Memory B cell (primary cell): Measurements from ENCODE around the gene PIK3CB.
"Not testable (repeated sequence)": the region's sequence is repeated elsewhere in the genome, so short reads cannot be mapped to it uniquely, and the experiment has no call there.

ENCODE experiments used
- ATAC-seq: fragments of 150-1000 bp; cut with Tn5 transposase; 2 replicates; pipeline ENCODE4 v1.10.0; 2021; ENCODE audit warnings: low read depth, mild to moderate bottlenecking, moderate library complexity
- DNase-seq, 2 donors: peaks; one replicate each; pipeline ENCODE4 v3.0.0; 2022; ENCODE audit warnings: low spot score in 2 of 2
- H3K27ac Mint-ChIP-seq: one replicate; pipeline ENCODE4 v1.8.0; 2022; ENCODE audit warnings: mild to moderate bottlenecking, moderate library complexity, mixed read lengths
- H3K27me3 Mint-ChIP-seq: one replicate; pipeline ENCODE4 v1.8.0; 2022; ENCODE audit warnings: mixed read lengths
- H3K36me3 Mint-ChIP-seq: one replicate; pipeline ENCODE4 v1.8.0; 2022; ENCODE audit warnings: mild to moderate bottlenecking, mixed read lengths
- H3K4me1 Mint-ChIP-seq: one replicate; pipeline ENCODE4 v1.8.0; 2022; ENCODE audit warnings: mixed read lengths
- H3K4me3 Mint-ChIP-seq: one replicate; pipeline ENCODE4 v1.8.0; 2022; ENCODE audit warnings: mild to moderate bottlenecking, moderate library complexity, mixed read lengths
- H3K9me3 Mint-ChIP-seq: one replicate; pipeline ENCODE4 v1.8.0; 2022; ENCODE audit warnings: mixed read lengths

PIK3CB gene

DNA sequence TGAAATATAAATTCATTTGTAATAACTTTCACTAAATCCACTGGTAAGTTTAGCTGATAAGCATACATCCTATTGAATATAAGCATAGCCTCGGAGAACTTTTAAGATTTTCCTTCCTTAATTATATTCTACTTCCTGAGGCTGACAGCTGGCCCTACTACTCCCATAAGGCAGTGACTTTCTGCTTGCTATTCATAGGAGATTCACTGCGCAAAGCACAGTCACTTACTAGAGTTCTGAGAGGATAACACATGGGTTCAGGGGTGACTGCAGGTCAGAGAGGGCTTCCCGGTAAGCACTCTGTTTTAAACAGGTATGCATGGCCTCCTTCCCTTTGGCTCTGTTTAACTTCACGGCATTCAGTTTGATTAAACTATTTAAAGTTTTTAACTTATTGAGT lies 150.3 kb downstream of the PIK3CB start:
- H3K27me3 Mint-ChIP-seq: no peaks in the 10 kb centered on the region
- ATAC-seq (no peak), DNase-seq (no peak)
- peaks cover 11% of the 10 kb centered on the region for H3K4me1 Mint-ChIP-seq
- H3K36me3 Mint-ChIP-seq: peaks cover 16% of the 10 kb centered on the region
- H3K27ac Mint-ChIP-seq: no peak overlapping the region
- no peak overlapping the region for H3K4me3 Mint-ChIP-seq
- H3K9me3 Mint-ChIP-seq: no peaks in the 10 kb centered on the region

DNA sequence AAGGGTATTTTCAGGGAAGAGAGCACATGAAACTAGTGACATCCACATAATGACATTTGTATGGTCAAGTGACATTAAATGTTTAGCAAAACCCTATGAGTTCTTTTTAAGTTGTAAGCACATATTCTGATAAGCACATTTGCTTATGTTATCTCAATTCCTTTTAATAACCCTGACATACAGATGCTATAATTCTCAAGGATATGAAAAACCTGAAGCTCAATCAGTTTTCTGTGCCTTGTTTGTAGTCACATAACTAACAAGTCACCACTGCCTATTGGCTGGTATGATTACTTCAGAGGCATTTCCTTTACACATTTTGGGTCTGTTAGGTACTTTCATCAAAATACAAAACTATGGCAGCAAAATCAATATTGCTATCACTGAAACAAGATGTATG lies 152.1 kb downstream of the PIK3CB start:
- Mint-ChIP-seq H3K27me3 (no peaks in the 10 kb centered on the region), H3K9me3 (no peaks in the 10 kb centered on the region), H3K4me3 (no peak overlapping the region), H3K36me3 (peaks cover 16% of the 10 kb centered on the region), H3K4me1 (peaks cover 6% of the 10 kb centered on the region), H3K27ac (no peak overlapping the region)
- ATAC-seq (no peak), DNase-seq (no peak)

DNA sequence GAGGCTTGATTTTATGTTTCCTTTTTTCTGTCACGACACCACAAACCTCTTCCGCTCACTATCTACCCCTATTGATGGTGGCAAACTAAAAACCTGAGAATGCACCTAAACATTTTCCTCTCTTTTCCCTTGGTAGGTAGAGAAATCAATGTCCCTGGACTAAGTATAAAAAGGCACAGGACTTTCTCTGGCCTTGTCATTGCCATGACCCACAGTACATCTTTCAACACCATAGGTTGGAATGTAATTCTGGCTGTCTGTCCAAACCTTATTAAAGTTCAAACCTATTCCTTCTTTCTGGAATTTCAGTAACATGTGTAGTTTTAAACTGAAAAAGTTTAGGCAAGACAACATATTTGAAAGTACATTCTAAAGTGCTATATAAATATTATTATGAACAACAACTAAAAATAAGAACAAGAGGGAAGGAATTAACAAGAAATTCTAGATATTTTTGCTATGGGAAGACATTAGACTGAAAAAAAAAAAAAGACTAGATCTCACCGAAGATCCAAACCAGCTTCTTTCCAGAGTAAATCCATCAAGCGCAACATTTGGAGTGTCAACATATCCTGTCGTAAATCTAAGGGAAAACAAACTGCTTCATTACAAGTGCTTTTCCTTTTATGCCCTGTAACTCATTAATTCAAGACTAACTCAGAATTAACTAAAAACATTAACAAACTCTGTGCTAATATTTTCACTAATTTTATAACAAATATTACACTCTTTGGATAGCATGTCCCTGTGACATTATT lies 153.1 kb downstream of the PIK3CB start:
- H3K27ac Mint-ChIP-seq: no peak overlapping the region
- no peak overlapping the region for H3K4me3 Mint-ChIP-seq
- no peaks in the 10 kb centered on the region for H3K4me1 Mint-ChIP-seq
- H3K27me3 Mint-ChIP-seq: no peaks in the 10 kb centered on the region
- H3K9me3 Mint-ChIP-seq: no peaks in the 10 kb centered on the region
- ATAC-seq: no peak
- peaks cover 13% of the 10 kb centered on the region for H3K36me3 Mint-ChIP-seq
- DNase-seq: no peak

DNA sequence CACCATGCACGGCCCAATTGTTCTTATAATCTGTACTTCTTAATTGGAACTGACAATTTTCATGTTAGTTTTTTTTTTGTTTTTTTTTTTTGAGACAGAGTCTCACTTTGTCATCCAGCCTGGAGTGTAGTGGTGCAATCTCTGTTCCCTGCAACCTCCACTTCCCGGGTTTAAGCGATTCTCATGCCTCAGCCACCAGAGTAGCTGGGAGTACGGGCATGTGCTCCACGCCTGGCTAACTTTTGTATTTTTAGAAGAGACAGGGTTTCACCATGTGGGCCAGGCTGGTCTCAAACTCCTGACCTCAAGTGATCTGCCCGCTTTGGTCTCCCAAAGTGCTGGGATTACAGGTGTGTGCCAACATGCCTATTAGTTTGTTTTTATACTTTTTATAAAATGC lies 153.8 kb downstream of the PIK3CB start:
- not testable (repeated sequence) for H3K27me3 Mint-ChIP-seq, DNase-seq, H3K4me1 Mint-ChIP-seq, H3K9me3 Mint-ChIP-seq, H3K4me3 Mint-ChIP-seq, H3K27ac Mint-ChIP-seq, ATAC-seq
- peaks cover 18% of the 10 kb centered on the region for H3K36me3 Mint-ChIP-seq

DNA sequence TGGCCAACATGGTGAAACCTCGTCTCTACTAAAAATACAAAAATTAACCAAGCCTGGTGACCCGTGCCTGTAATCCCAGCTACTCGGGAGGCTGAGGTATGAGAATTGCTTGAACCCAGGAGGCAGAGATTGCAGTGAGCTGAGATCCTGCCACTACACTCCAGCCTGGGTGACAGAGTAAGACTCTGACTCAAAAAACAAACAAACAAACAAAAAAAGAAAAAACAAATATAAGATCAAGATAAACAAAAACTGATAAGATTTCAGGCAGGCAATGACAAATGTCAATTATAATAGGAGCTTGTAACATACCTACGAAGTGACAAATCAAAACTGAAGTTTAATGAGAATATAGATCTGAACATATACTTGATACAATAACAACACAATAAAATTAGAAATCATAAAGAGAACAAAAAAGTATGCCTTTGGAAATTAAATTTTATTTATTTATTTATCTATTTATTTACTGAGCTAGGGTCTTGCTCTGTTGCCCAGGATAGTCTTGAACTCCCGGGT lies 155.8 kb downstream of the PIK3CB start:
- Mint-ChIP-seq H3K4me3 (no peak overlapping the region), H3K4me1 (no peaks in the 10 kb centered on the region), H3K9me3 (peaks cover 6% of the 10 kb centered on the region), H3K36me3 (peaks cover 36% of the 10 kb centered on the region), H3K27ac (no peak overlapping the region), H3K27me3 (no peaks in the 10 kb centered on the region)
- no peak for DNase-seq
- no peak for ATAC-seq

DNA sequence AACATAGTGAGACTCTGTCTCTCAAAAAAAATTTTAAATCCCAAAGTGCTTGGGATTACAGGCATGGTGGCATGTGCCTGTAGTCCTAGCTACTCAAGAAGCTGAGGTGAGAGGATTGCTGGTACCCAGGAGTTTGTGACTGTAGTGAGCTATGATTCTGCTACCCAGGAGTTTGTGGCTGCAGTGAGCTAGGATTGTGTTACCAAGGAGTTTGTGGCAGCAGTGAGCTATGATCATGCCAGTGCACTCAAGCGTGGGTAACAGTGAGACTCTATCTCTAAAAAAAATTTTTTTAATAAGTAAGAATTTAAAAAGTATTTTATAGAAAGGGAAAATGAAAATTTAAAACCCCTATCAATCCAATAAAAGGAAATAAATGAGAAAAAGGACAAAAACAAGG lies 156.6 kb downstream of the PIK3CB start:
- Mint-ChIP-seq H3K4me3 (no peak overlapping the region), H3K27me3 (no peaks in the 10 kb centered on the region), H3K4me1 (no peaks in the 10 kb centered on the region), H3K27ac (no peak overlapping the region), H3K36me3 (peaks cover 43% of the 10 kb centered on the region), H3K9me3 (peaks cover 6% of the 10 kb centered on the region)
- DNase-seq (no peak), ATAC-seq (no peak)

DNA sequence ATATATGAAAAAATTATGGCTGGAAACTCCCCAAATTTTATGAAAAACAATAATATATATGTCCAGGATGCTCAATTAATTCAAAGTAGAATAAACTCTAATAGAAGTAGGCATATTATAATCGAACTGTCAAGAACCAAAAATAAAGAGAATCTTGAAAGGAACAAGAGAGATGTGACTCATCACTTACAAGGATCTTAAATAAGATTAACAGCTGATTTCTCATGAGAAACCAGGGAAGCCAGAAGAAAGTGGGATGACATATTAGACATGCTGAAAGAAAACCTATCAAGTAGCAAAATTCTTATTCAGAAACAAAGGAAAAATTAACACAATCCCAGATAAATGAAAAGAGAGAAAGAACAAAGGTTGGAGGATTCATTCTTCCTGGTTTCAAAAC lies 159.3 kb downstream of the PIK3CB start:
- H3K4me3 Mint-ChIP-seq: no peak overlapping the region
- H3K36me3 Mint-ChIP-seq: peaks cover 44% of the 10 kb centered on the region
- ATAC-seq: no peak
- DNase-seq: no peak
- no peak overlapping the region for H3K27ac Mint-ChIP-seq
- H3K27me3 Mint-ChIP-seq: no peaks in the 10 kb centered on the region
- H3K4me1 Mint-ChIP-seq: no peaks in the 10 kb centered on the region
- peaks cover 6% of the 10 kb centered on the region for H3K9me3 Mint-ChIP-seq

DNA sequence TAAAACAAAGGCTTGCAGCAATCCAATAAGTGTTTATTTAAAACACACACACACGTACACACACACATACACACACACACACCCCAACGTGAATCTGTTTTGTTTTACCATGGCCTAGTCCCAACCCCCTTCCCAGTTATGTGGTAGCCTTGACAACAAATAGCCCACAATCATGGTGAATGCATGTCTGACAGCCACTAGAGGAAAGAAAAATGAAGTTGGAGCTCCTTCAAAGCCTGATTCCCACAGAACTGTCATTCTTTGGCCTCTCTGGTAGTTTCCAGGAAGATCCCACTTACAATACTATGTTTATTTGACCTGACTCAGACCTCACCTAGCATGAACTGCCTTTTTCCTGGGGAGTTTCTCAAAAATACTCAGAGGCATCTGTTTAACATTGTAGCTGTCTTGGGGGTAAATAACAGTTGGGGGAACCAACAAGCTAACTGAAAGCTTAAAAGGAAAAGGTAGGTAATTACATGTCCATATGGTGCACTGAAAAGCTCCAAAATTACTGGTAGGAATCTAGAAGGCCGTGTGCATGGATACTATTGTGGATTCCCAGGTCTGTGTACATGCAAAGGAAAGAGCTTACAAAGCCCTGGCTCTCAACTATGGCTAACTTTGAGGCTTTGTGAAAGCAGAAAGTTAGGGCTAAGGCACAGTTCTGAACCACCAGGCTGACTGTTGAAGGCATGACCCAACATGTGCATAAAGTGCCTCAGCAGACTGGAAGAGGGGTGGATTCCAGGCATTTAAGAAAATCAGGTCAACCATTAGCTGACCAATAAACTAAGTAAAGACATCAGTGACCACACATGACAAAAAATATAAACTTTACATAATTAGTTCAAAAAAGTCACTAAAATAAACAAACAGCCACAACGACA lies 160.8 kb downstream of the PIK3CB start:
- no peak overlapping the region for H3K4me3 Mint-ChIP-seq
- no peaks in the 10 kb centered on the region for H3K4me1 Mint-ChIP-seq
- H3K27ac Mint-ChIP-seq: no peak overlapping the region
- ATAC-seq: no peak
- no peaks in the 10 kb centered on the region for H3K27me3 Mint-ChIP-seq
- H3K36me3 Mint-ChIP-seq: peaks cover 48% of the 10 kb centered on the region
- peaks cover 6% of the 10 kb centered on the region for H3K9me3 Mint-ChIP-seq
- no peak for DNase-seq

DNA sequence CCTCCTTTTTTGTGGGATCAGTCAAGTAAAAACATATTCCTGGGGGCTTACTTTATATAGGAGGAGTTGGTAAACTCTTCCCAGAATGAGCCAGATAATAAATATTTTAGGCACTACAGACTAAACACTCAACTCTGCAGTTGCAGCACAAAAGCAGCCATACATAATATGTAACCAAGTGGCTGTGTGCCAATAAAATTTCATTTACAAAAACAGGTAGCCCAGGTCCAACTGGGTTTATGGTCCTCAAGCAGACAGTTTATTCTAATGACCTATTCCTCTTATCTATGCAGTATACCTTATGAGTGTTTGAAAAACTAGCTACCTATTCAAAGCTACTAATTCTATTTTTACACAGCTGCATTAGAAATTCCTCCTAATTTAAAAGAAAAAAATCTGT lies 164.3 kb downstream of the PIK3CB start:
- no peaks in the 10 kb centered on the region for H3K27me3 Mint-ChIP-seq
- peaks cover 45% of the 10 kb centered on the region for H3K36me3 Mint-ChIP-seq
- peaks cover 3% of the 10 kb centered on the region for H3K9me3 Mint-ChIP-seq
- H3K4me1 Mint-ChIP-seq: no peaks in the 10 kb centered on the region
- no peak for DNase-seq
- no peak for ATAC-seq
- H3K27ac Mint-ChIP-seq: no peak overlapping the region
- H3K4me3 Mint-ChIP-seq: no peak overlapping the region

DNA sequence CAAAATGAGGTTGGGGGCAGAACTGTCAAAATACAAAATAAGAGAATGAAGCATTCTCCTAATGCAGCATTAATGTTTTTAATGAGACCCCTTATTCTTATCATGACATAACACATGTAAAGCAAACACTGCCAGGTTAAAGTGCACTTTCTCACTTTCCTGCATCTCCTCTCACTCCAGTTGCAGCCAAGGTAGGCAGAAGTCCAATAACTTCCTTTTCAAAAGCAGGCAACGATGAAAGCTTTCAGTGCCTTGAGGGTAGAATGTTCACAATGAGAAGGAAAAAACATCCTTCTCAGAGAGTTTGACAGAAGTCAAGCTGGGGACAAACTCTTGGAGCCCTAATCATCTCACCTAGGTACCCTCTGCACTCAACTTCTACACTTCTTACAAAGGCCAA lies 166.6 kb downstream of the PIK3CB start:
- Mint-ChIP-seq H3K27me3 (no peaks in the 10 kb centered on the region), H3K27ac (no peak overlapping the region), H3K36me3 (peaks cover 40% of the 10 kb centered on the region)

DNA sequence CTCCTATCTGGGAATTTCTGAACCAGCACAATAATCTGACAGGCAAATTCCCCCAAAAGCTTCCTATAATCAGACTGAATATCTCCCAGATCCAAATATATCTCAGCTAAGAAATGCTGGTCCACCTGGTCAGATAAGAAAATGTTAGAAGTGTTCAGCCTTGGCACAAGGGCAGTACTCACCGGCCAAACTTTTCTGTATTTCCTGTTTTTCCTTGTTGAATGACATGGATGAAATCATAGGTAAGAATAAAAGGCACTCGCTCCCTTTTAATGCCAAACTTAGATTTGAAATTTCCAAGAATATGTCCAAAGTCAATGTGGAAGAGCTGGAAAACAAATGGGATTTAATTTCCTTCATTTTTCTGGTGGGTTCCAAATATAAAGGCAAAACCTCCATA lies 177.2 kb downstream of the PIK3CB start:
- H3K9me3 Mint-ChIP-seq: no peaks in the 10 kb centered on the region
- DNase-seq (no peak), ATAC-seq (no peak)
- H3K4me1 Mint-ChIP-seq: no peaks in the 10 kb centered on the region
- peaks cover 50% of the 10 kb centered on the region for H3K36me3 Mint-ChIP-seq
- no peaks in the 10 kb centered on the region for H3K27me3 Mint-ChIP-seq
- H3K4me3 Mint-ChIP-seq: no peak overlapping the region
- H3K27ac Mint-ChIP-seq: no peak overlapping the region

More for the DNA sequence above, 166.6 kb downstream of the PIK3CB start:
- no peak for ATAC-seq
- Mint-ChIP-seq H3K4me3 (no peak overlapping the region), H3K4me1 (no peaks in the 10 kb centered on the region), H3K9me3 (no peaks in the 10 kb centered on the region)
- no peak for DNase-seq

DNA sequence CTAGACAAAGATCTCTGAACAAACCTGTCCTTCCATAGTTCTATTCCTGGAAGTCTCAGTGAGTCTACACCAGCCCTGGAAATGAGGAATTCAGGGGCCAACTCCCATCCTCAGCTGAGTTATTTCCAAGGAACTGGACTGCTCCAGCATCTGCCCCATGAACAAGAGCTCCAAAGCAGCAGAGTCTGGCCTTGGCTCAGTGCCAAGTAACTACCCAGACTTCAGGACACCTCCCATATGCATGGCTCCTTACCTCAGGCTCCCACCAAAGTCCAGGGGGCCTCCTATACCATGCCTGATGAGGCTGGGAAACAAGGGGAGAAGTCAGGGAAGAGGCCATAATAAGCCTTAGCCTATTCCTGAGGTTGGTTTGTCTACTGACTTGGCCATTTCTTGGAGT lies 181.2 kb downstream of the PIK3CB start:
- peaks cover 2% of the 10 kb centered on the region for H3K9me3 Mint-ChIP-seq
- H3K27me3 Mint-ChIP-seq: no peaks in the 10 kb centered on the region
- peaks cover 59% of the 10 kb centered on the region for H3K36me3 Mint-ChIP-seq
- DNase-seq: no peak
- no peak for ATAC-seq
- H3K4me1 Mint-ChIP-seq: no peaks in the 10 kb centered on the region
- H3K27ac Mint-ChIP-seq: no peak overlapping the region
- no peak overlapping the region for H3K4me3 Mint-ChIP-seq

DNA sequence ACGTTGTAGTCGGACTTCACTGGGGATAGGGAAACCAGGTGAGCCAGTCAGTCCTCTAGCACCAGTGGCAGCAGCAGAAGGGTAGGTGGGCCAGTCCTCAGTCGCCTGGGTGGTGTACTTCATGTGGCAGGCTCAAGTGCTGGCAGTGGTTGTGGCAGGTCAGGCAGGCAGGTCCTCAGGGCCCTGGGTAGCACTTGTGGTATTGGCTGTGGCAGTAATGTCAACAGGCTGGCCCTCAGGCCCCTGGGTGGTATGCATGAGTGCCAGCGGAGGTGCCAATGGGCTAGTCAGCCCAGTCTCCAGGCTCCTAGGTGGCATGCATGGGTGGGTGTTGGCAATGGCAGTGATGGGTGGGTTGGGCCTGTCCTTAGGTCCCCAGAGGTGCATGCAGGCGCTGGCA lies 185.6 kb downstream of the PIK3CB start:
- H3K27ac Mint-ChIP-seq: no peak overlapping the region
- DNase-seq (no peak), ATAC-seq (no peak)
- peaks cover 33% of the 10 kb centered on the region for H3K36me3 Mint-ChIP-seq
- H3K9me3 Mint-ChIP-seq: peaks cover 14% of the 10 kb centered on the region
- no peaks in the 10 kb centered on the region for H3K27me3 Mint-ChIP-seq
- no peaks in the 10 kb centered on the region for H3K4me1 Mint-ChIP-seq
- no peak overlapping the region for H3K4me3 Mint-ChIP-seq

DNA sequence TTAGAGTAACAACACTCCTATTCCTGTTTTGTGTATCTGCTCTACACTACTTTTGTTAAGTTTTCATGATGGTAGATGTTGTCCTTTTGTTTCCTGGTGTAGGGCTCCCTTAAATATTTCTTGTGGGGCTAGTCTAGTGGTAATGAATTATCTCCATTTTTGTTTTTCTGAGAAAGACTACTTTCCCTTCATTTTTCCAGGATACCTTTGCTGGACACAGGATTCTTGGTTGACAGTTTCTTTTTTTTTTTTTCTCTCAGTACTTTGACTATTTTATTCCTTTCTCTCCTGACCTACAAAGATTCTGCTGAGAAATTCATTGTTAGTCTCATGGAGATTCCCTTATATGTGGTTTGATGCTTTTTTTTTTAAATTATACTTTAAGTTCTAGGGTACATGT lies 188.2 kb downstream of the PIK3CB start:
- H3K4me1 Mint-ChIP-seq: no peaks in the 10 kb centered on the region
- ATAC-seq (no peak), DNase-seq (no peak)
- H3K27ac Mint-ChIP-seq: no peak overlapping the region
- peaks cover 19% of the 10 kb centered on the region for H3K36me3 Mint-ChIP-seq
- H3K9me3 Mint-ChIP-seq: peaks cover 21% of the 10 kb centered on the region
- no peak overlapping the region for H3K4me3 Mint-ChIP-seq
- H3K27me3 Mint-ChIP-seq: no peaks in the 10 kb centered on the region
